HG02884 (cell line): ENCODE data around the gene KLHL2.
A peak's percentile ranks its signal among the peaks of the same experiment; 100 is the strongest.
"Not testable (repeated sequence)": the region's sequence is repeated elsewhere in the genome, so short reads cannot be mapped to it uniquely, and the experiment has no call there.

Experiments
- ATAC-seq: cut with Tn5 transposase; IDR thresholded peaks from one replicate; pipeline ENCODE4 v1.9.1; 2021; ENCODE audit warnings: mild to moderate bottlenecking, moderate library complexity; ENCODE audit not compliant: unreplicated experiment

Gene KLHL2

GRCh38 chr4:165232623-165233433 is 25.5 kb downstream of the KLHL2 start:
- peak; percentile 61 for ATAC-seq

GRCh38 chr4:165234766-165235165 is 27.4 kb downstream of the KLHL2 start:
- no peak for ATAC-seq

- not testable (repeated sequence) for ATAC-seq
Measured at GRCh38 chr4:165236852-165237251, 29.5 kb downstream of the KLHL2 start.

GRCh38 chr4:165238041-165238640 is 30.8 kb downstream of the KLHL2 start:
- peak; percentile 33 for ATAC-seq

GRCh38 chr4:165240761-165241160 is 33.4 kb downstream of the KLHL2 start:
- not testable (repeated sequence) for ATAC-seq

GRCh38 chr4:165244148-165244547 is 36.8 kb downstream of the KLHL2 start:
- not testable (repeated sequence) for ATAC-seq

- not testable (repeated sequence) for ATAC-seq
Measured at GRCh38 chr4:165244587-165245186, 37.3 kb downstream of the KLHL2 start.

GRCh38 chr4:165248102-165248501 is 40.7 kb downstream of the KLHL2 start:
- no peak for ATAC-seq

GRCh38 chr4:165248904-165249303 is 41.5 kb downstream of the KLHL2 start:
- not testable (repeated sequence) for ATAC-seq

GRCh38 chr4:165254771-165255170 is 47.4 kb downstream of the KLHL2 start:
- not testable (repeated sequence) for ATAC-seq

GRCh38 chr4:165255439-165255838 is 48.1 kb downstream of the KLHL2 start:
- ATAC-seq, result peak; percentile 99

- peak; percentile 9 for ATAC-seq
Measured at GRCh38 chr4:165256074-165256659, 48.8 kb downstream of the KLHL2 start.

GRCh38 chr4:165259776-165260175 is 52.4 kb downstream of the KLHL2 start:
- not testable (repeated sequence) for ATAC-seq

GRCh38 chr4:165262306-165262705 is 54.9 kb downstream of the KLHL2 start:
- not testable (repeated sequence) for ATAC-seq

- not testable (repeated sequence) for ATAC-seq
Measured at GRCh38 chr4:165263466-165263865, 56.1 kb downstream of the KLHL2 start.

- ATAC-seq, result not testable (repeated sequence)
Measured at GRCh38 chr4:165269931-165270330, 62.6 kb downstream of the KLHL2 start.

- ATAC-seq, result not testable (repeated sequence)
Measured at GRCh38 chr4:165273443-165273842, 66.1 kb downstream of the KLHL2 start.

- ATAC-seq, result peak; percentile 69
Measured at GRCh38 chr4:165275357-165275756, 68.0 kb downstream of the KLHL2 start.

GRCh38 chr4:165279531-165279930 is 72.2 kb downstream of the KLHL2 start:
- not testable (repeated sequence) for ATAC-seq

- not testable (repeated sequence) for ATAC-seq
Measured at GRCh38 chr4:165284697-165285096, 77.3 kb downstream of the KLHL2 start.

GRCh38 chr4:165286619-165287340 is 79.4 kb downstream of the KLHL2 start:
- ATAC-seq, result peak; percentile 68
